ENCODE results near the gene PTGDR2.

DNA sequence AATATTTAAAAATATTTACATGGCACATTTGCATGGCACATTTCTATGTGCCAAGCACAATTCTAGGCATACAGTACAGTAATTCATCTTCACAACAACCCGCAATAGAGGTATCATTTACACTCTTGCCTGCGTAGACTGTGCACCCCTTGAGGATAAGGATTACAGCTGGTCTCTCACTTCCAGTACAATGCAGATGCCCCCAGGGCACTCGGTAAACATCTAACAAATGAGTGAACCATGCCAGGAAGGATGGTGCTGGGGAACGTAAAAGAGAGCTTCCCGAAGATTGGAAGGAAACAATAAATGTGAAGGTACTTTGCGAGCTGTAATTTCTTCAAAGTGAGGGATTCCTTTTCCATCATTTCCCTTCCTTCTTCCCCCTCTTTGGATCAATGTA lies 49.3 kb upstream of the PTGDR2 start:
- no peak for TF ChIP-seq POLR2A (IDR thresholded peaks at IDR 0.05)
- TF ChIP-seq, protein P1, sequence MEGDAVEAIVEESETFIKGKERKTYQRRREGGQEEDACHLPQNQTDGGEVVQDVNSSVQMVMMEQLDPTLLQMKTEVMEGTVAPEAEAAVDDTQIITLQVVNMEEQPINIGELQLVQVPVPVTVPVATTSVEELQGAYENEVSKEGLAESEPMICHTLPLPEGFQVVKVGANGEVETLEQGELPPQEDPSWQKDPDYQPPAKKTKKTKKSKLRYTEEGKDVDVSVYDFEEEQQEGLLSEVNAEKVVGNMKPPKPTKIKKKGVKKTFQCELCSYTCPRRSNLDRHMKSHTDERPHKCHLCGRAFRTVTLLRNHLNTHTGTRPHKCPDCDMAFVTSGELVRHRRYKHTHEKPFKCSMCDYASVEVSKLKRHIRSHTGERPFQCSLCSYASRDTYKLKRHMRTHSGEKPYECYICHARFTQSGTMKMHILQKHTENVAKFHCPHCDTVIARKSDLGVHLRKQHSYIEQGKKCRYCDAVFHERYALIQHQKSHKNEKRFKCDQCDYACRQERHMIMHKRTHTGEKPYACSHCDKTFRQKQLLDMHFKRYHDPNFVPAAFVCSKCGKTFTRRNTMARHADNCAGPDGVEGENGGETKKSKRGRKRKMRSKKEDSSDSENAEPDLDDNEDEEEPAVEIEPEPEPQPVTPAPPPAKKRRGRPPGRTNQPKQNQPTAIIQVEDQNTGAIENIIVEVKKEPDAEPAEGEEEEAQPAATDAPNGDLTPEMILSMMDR (IDR thresholded peaks at IDR 0.05), result no peak
